ENCODE measurements around the gene CSRP3. TPM values are rescaled to one million over a fixed set of nuclear protein-coding genes. Genes with fewer than 3 reads are reported as not detected.

CSRP3 gene
- total RNA-seq, 1 donor from 2014 or later, result not detected

DNA sequence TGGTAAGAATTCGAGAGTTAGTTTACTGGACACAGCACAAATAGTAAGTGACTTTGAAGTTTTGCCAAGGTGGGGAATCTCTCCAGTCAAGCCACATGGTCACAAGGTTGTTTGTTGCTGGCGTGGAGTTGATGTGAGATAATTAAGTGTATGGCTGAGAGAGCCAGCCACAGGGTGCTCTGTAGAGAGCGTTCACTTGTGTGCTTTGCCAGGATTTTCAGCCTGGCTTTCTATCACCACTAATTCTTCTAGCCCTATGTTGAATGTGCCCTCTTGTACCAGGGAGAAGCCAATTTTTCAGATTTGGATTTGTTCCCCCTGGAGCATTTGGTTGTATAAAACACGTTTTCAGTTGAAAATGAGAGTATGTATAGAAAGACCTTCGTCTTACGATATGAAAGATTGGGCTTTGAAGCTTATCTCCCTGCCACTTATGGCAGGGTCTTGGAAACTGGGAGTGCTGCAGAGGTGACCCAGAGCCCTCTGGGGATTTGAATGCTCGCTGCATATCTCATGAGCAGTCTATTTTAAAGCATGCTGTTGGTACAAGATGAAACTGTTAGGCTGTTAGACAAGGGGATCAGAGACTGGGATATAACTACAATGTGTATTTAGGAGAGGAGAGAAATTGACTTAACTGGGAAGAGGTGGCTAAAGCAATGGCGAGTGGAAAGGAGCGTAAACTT lies 28.6 kb downstream of the CSRP3 start:
- Histone ChIP-seq H3K27me3 (ENCODE audit: control insufficient read depth, insufficient read depth, low read length) (no peaks in the 10 kb centered on the region), H3K4me3 (ENCODE audit: low read depth, low read length) (no peak overlapping the region), H3K36me3 (ENCODE audit: control insufficient read depth, insufficient read depth, low read length) (no peaks in the 10 kb centered on the region)
- TF ChIP-seq CTCF (IDR thresholded peaks at IDR 0.05; ENCODE audit: insufficient read depth, low read length, poor library complexity, severe bottlenecking), result no peak
- DNase-seq (ENCODE audit: low read depth), result no peak

- no peak for TF ChIP-seq CTCF (IDR thresholded peaks at IDR 0.05; ENCODE audit: insufficient read depth, low read length, poor library complexity, severe bottlenecking)
- no peak for DNase-seq (ENCODE audit: low read depth)
- H3K27me3 ChIP-seq (ENCODE audit: control insufficient read depth, insufficient read depth, low read length), result no peaks in the 10 kb centered on the region
- H3K36me3 ChIP-seq (ENCODE audit: control insufficient read depth, insufficient read depth, low read length), result no peaks in the 10 kb centered on the region
- no peak overlapping the region for H3K4me3 ChIP-seq (ENCODE audit: low read depth, low read length)
These were observed 33.7 kb downstream of the CSRP3 start for GRCh38 chr11:19168090-19168489.

GRCh38 chr11:19164881-19165280 lies 36.9 kb downstream of the CSRP3 start:
- no peaks in the 10 kb centered on the region for H3K36me3 ChIP-seq (ENCODE audit: control insufficient read depth, insufficient read depth, low read length)
- no peak overlapping the region for H3K4me3 ChIP-seq (ENCODE audit: low read depth, low read length)
- TF ChIP-seq CTCF (IDR thresholded peaks at IDR 0.05; ENCODE audit: insufficient read depth, low read length, poor library complexity, severe bottlenecking), result no peak
- no peaks in the 10 kb centered on the region for H3K27me3 ChIP-seq (ENCODE audit: control insufficient read depth, insufficient read depth, low read length)
- DNase-seq (ENCODE audit: low read depth), result no peak

DNA sequence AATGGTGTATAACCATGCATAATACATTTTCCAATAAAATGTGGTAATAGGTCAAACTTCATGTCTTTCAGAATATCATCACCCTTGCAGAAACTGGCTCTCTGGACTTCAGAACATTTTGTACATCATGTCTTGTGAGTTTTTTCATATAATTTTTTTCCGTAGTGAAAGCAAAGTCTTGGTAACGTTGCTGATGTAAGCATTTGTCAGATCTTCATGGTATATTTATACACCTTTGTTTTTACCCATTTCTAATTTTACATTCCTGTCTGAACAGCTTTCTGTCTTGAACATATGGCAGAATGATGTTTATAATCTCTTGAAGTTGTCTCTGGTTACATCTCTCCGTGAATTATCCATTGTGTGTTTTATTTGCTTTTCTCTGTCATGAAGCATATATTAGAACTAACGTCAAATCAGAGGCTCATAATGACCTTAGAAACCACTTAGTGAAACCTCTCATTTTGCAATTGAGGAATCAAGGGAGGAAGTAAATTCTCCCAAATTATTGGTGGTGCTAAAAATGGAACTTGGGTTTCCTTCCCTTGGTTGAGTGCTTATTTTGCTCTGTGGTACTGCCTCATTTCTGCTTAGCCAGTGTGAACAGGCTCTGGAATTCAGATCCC lies 37.4 kb downstream of the CSRP3 start:
- H3K27me3 ChIP-seq (ENCODE audit: control insufficient read depth, insufficient read depth, low read length), result no peaks in the 10 kb centered on the region
- DNase-seq (ENCODE audit: low read depth), result no peak
- H3K4me3 ChIP-seq (ENCODE audit: low read depth, low read length), result no peak overlapping the region
- H3K36me3 ChIP-seq (ENCODE audit: control insufficient read depth, insufficient read depth, low read length), result no peaks in the 10 kb centered on the region
- no peak for TF ChIP-seq CTCF (IDR thresholded peaks at IDR 0.05; ENCODE audit: insufficient read depth, low read length, poor library complexity, severe bottlenecking)

- no peak for DNase-seq (ENCODE audit: low read depth)
These were observed 38.2 kb downstream of the CSRP3 start for GRCh38 chr11:19163617-19164016.

More at GRCh38 chr11:19163617-19164016, 38.2 kb downstream of the CSRP3 start:
- no peaks in the 10 kb centered on the region for H3K27me3 ChIP-seq (ENCODE audit: control insufficient read depth, insufficient read depth, low read length)
- no peaks in the 10 kb centered on the region for H3K36me3 ChIP-seq (ENCODE audit: control insufficient read depth, insufficient read depth, low read length)
- H3K4me3 ChIP-seq (ENCODE audit: low read depth, low read length), result no peak overlapping the region
- TF ChIP-seq CTCF (IDR thresholded peaks at IDR 0.05; ENCODE audit: insufficient read depth, low read length, poor library complexity, severe bottlenecking), result no peak

Data from kidney epithelial cell (primary cell).